CD4-positive, alpha-beta T cell (primary cell): ENCODE results near the gene ZC3H12D. TPM values are rescaled to one million over a fixed set of nuclear protein-coding genes. Genes with fewer than 3 reads are reported as not detected.

ENCODE experiments used
- ATAC-seq: fragments of 200-7000 bp; cut with Tn5 transposase; one replicate; pipeline ENCODE4 v1.10.0; 2022; ENCODE audit warnings: mild to moderate bottlenecking; ENCODE audit not compliant: poor library complexity
- CTCF ChIA-PET: fragments of 350-600 bp; sonication (Branson Sonifier 250); formaldehyde crosslinking; loops from one replicate; lab custom pipeline; 2021; ENCODE audit warnings: antibody characterized with exemption, inconsistent platforms; lab: Charles Lee
- POLR2A ChIA-PET: fragments of 350-600 bp; sonication (Branson Sonifier 250); formaldehyde crosslinking; loops from one replicate; lab custom pipeline; 2021; ENCODE audit warnings: antibody characterized with exemption, inconsistent platforms; lab: Charles Lee
- DNase-seq, 14 experiments: peaks; one replicate each; pipeline ENCODE4 v3.0.0-alpha.2; 2013 to 2020; ENCODE audit warnings: mixed read lengths in 2 of 14
- H3K27ac ChIP-seq, 2 donors: one replicate each; pipeline versions ENCODE4 v1.5.1 to v1.7.0; 2013; ENCODE audit warnings: low read length in 2 of 2, low read depth in 1 of 2, mild to moderate bottlenecking in 1 of 2
- H3K27me3 ChIP-seq, 2 experiments: 1 replicate in 1 of 2; 2 replicates in 1 of 2; pipeline versions ENCODE4 v1.6.1 to v1.7.0; 2013; ENCODE audit warnings: low read length in 2 of 2, control low read depth in 1 of 2, mild to moderate bottlenecking in 1 of 2, moderate library complexity in 1 of 2; ENCODE audit not compliant: insufficient read depth in 2 of 2, control insufficient read depth in 1 of 2
- H3K36me3 ChIP-seq: one replicate; pipeline ENCODE4 v1.6.1; 2013; ENCODE audit warnings: low read length, control low read depth; ENCODE audit not compliant: insufficient read depth
- H3K4me1 ChIP-seq: one replicate; pipeline ENCODE4 v1.6.1; 2013; ENCODE audit warnings: low read length, control low read depth; ENCODE audit not compliant: insufficient read depth
- H3K4me3 ChIP-seq: one replicate; pipeline ENCODE4 v1.5.1; 2013; ENCODE audit warnings: mild to moderate bottlenecking, low read length, moderate library complexity
- H3K9me3 ChIP-seq, 2 experiments: 1 replicate in 1 of 2; 2 replicates in 1 of 2; pipeline versions ENCODE4 v1.6.1 to v1.7.0; 2013; ENCODE audit warnings: low read length in 2 of 2, mild to moderate bottlenecking in 2 of 2, control low read depth in 1 of 2, moderate library complexity in 1 of 2; ENCODE audit not compliant: control insufficient read depth in 1 of 2, insufficient read depth in 1 of 2
- H3K27ac Mint-ChIP-seq: one replicate; pipeline ENCODE4 v1.8.0; 2020; ENCODE audit warnings: mixed read lengths
- H3K27me3 Mint-ChIP-seq: one replicate; pipeline ENCODE4 v1.8.0; 2021; ENCODE audit warnings: mixed read lengths
- H3K36me3 Mint-ChIP-seq: one replicate; pipeline ENCODE4 v1.8.0; 2021; ENCODE audit warnings: low read depth, mixed read lengths
- H3K4me1 Mint-ChIP-seq: one replicate; pipeline ENCODE4 v1.8.0; 2021; ENCODE audit warnings: low read depth, mixed read lengths
- H3K4me3 Mint-ChIP-seq: one replicate; pipeline ENCODE4 v1.8.0; 2020; ENCODE audit warnings: mild to moderate bottlenecking, mixed read lengths
- H3K9me3 Mint-ChIP-seq: one replicate; pipeline ENCODE4 v1.8.0; 2020; ENCODE audit warnings: mixed read lengths
- CTCF ChIP-seq: fragments of 200-600 bp; IDR thresholded peaks from one replicate; pipeline ENCODE4 v1.8.0; 2022; ENCODE audit warnings: antibody characterized with exemption, mild to moderate bottlenecking
- intact Hi-C, 2 experiments: fragments of 100-400 bp; cut with DNase I in 1 of 2; cut with micrococcal nuclease in 1 of 2; formaldehyde crosslinking; loops; one replicate each; pipeline versions ENCODE4 v1.15.1 to v1.9.0; 2023 to 2025; cut with DNase I, micrococcal nuclease
- total RNA-seq, 174 experiments: library from RNA in 2 of 174; stranded (reverse) in 2 of 174; gene quantifications; one replicate each; pipeline ENCODE4 v1.2.3 and lab custom pipeline; 2021 to 2026

The ZC3H12D gene
- total RNA-seq, 2 experiments from 2014 or later, result 70.2 to 71.0 TPM

GRCh38 chr6:149501201-149501600 is 16.4 kb upstream of the ZC3H12D start:
- Histone ChIP-seq H3K4me1 (peaks cover 15% of the 10 kb centered on the region), H3K9me3 (no peaks in the 10 kb centered on the region), H3K27me3 (no peaks in the 10 kb centered on the region), H3K36me3 (peaks cover 18% of the 10 kb centered on the region), H3K4me3 (no peak overlapping the region), H3K27ac (no peak overlapping the region)
- intact Hi-C loops, result no loop called here
- H3K27me3 Mint-ChIP-seq, result no peaks in the 10 kb centered on the region
- H3K4me3 Mint-ChIP-seq, result no peak overlapping the region
- H3K4me1 Mint-ChIP-seq, result peaks cover 54% of the 10 kb centered on the region
- ChIA-PET POLR2A (no interaction called here), CTCF (no interaction called here)
- H3K27ac Mint-ChIP-seq, result peak overlapping the region; percentile 68
- TF ChIP-seq CTCF, result no peak
- H3K36me3 Mint-ChIP-seq, result peaks cover 57% of the 10 kb centered on the region
- no peak for DNase-seq
- no peak for ATAC-seq
- no peaks in the 10 kb centered on the region for H3K9me3 Mint-ChIP-seq

- Histone ChIP-seq H3K4me3 (no peak overlapping the region), H3K36me3 (peaks cover 11% of the 10 kb centered on the region), H3K9me3 (no peaks in the 10 kb centered on the region), H3K27ac (no peak overlapping the region), H3K4me1 (peaks cover 25% of the 10 kb centered on the region), H3K27me3 (no peaks in the 10 kb centered on the region)
- no peak for TF ChIP-seq CTCF
- no peaks in the 10 kb centered on the region for H3K27me3 Mint-ChIP-seq
- H3K4me1 Mint-ChIP-seq, result peaks cover 57% of the 10 kb centered on the region
- intact Hi-C loops, result no loop called here
- no peaks in the 10 kb centered on the region for H3K9me3 Mint-ChIP-seq
- peaks cover 47% of the 10 kb centered on the region for H3K36me3 Mint-ChIP-seq
- ChIA-PET POLR2A (no interaction called here), CTCF (interaction anchor here (1.1 to 1.3 kb wide), 2 partner anchors 15 to 17 kb away, joined by 4 read pairs; partner anchors contain the start of gene ZC3H12D)
- ATAC-seq (no peak), DNase-seq (no peak)
- no peak overlapping the region for H3K4me3 Mint-ChIP-seq
- H3K27ac Mint-ChIP-seq, result peak overlapping the region; percentile 23
These were observed 15.3 kb upstream of the ZC3H12D start for GRCh38 chr6:149500096-149500495.

GRCh38 chr6:149499066-149499465 is 14.3 kb upstream of the ZC3H12D start:
- ATAC-seq (no peak), DNase-seq (no peak)
- H3K27me3 ChIP-seq, result no peaks in the 10 kb centered on the region
- peaks cover 1% of the 10 kb centered on the region for H3K36me3 ChIP-seq
- Mint-ChIP-seq H3K36me3 (peaks cover 41% of the 10 kb centered on the region), H3K4me3 (no peak overlapping the region), H3K27me3 (no peaks in the 10 kb centered on the region), H3K4me1 (peaks cover 62% of the 10 kb centered on the region), H3K27ac (peak overlapping the region; percentile 69), H3K9me3 (no peaks in the 10 kb centered on the region)
- ChIA-PET CTCF (interaction anchor here (1.2 to 1.9 kb wide), 2 partner anchors 14 to 16 kb away, joined by 4 to 6 read pairs; partner anchors contain the start of gene ZC3H12D), POLR2A (no interaction called here)
- no peak for TF ChIP-seq CTCF
- H3K9me3 ChIP-seq, result no peaks in the 10 kb centered on the region
- no peak overlapping the region for H3K4me3 ChIP-seq
- peaks cover 33% of the 10 kb centered on the region for H3K4me1 ChIP-seq
- no peak overlapping the region for H3K27ac ChIP-seq
- intact Hi-C loops, result no loop called here
